Neuron (in vitro differentiated cells): ENCODE results near the gene TMEM41A.

Source experiments
- H2AFZ ChIP-seq: one replicate; pipeline ENCODE4 v1.6.1; 2013; ENCODE audit warnings: low read depth, mild to moderate bottlenecking, inconsistent platforms, low read length, moderate library complexity
- H3K27me3 ChIP-seq: one replicate; pipeline ENCODE4 v1.6.1; 2013; ENCODE audit warnings: low read length; ENCODE audit not compliant: insufficient read depth
- H3K36me3 ChIP-seq: one replicate; pipeline ENCODE4 v1.6.1; 2013; ENCODE audit warnings: low read length; ENCODE audit not compliant: insufficient read depth
- H3K4me1 ChIP-seq: one replicate; pipeline ENCODE4 v1.6.1; 2013; ENCODE audit warnings: low read length; ENCODE audit not compliant: insufficient read depth
- H3K4me3 ChIP-seq: 2 replicates; pipeline ENCODE4 v1.5.1; 2013; ENCODE audit warnings: mild to moderate bottlenecking, low read length, moderate library complexity
- H3K9me3 ChIP-seq: one replicate; pipeline ENCODE4 v1.6.1; 2013; ENCODE audit warnings: low read length

Gene TMEM41A

GRCh38 chr3:185517387-185518130 lies 18.7 kb upstream of the TMEM41A start:
- H3K36me3 ChIP-seq, result no peaks in the 10 kb centered on the region
- no peak overlapping the region for H3K4me3 ChIP-seq
- H2AFZ ChIP-seq, result no peak overlapping the region
- peaks cover 15% of the 10 kb centered on the region for H3K27me3 ChIP-seq
- no peaks in the 10 kb centered on the region for H3K9me3 ChIP-seq
- H3K4me1 ChIP-seq, result no peaks in the 10 kb centered on the region

- Histone ChIP-seq H3K4me3 (no peak overlapping the region), H3K36me3 (no peaks in the 10 kb centered on the region), H3K4me1 (no peaks in the 10 kb centered on the region), H3K27me3 (peaks cover 10% of the 10 kb centered on the region), H2AFZ (no peak overlapping the region), H3K9me3 (no peaks in the 10 kb centered on the region)
Measured at GRCh38 chr3:185511711-185512110, 12.9 kb upstream of the TMEM41A start.

GRCh38 chr3:185508335-185508991 lies 9.6 kb upstream of the TMEM41A start:
- no peaks in the 10 kb centered on the region for H3K36me3 ChIP-seq
- no peaks in the 10 kb centered on the region for H3K9me3 ChIP-seq
- H3K4me3 ChIP-seq, result no peak overlapping the region
- H3K27me3 ChIP-seq, result no peaks in the 10 kb centered on the region
- H2AFZ ChIP-seq, result peak overlapping the region; percentile 38
- no peaks in the 10 kb centered on the region for H3K4me1 ChIP-seq

DNA sequence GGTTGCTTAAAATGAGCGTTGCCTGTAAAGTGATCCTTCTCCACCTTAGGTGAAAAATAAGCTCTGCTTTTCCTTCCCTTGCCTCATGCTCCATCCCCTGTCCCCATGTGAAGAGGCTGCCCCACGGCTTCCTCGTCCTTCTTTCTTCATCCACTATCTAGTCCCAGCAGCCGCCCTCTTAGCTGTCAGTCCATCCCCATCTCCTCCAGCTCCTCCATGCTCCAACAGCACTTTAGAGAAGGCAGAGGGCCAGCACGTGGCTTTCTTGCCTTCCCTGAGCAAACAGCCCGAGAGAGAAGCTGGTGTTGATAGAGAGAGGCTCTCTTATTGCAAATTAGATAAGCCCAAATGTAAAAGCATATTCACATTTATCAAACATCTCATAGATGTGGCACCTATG lies 9.0 kb upstream of the TMEM41A start:
- no peaks in the 10 kb centered on the region for H3K36me3 ChIP-seq
- H3K4me1 ChIP-seq, result no peaks in the 10 kb centered on the region
- H3K27me3 ChIP-seq, result no peaks in the 10 kb centered on the region
- no peaks in the 10 kb centered on the region for H3K9me3 ChIP-seq
- no peak overlapping the region for H3K4me3 ChIP-seq
- H2AFZ ChIP-seq, result peak overlapping the region; percentile 38

GRCh38 chr3:185504636-185505035 lies 5.8 kb upstream of the TMEM41A start:
- Histone ChIP-seq H3K4me1 (no peaks in the 10 kb centered on the region), H3K4me3 (no peak overlapping the region), H3K27me3 (no peaks in the 10 kb centered on the region), H2AFZ (no peak overlapping the region), H3K36me3 (no peaks in the 10 kb centered on the region), H3K9me3 (no peaks in the 10 kb centered on the region)

DNA sequence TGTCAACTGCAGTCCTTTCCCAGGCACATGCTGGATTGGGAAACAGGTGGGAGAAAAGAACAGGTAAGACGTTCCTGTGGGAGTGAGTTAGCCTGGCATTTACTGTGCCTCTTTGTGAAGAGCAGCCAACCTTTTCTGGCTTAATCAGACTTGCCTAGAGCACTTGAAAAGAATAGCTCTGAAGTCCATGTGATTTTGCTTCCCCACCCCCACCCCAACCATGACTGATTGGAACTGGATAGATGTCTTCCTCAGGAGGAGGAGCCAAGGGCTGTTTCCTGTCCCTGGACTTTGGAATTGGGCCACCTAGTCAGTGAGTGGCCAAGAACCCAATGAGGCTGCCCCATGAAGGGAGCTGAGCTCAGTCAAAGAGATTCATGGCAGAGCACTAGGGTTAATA lies 4.7 kb upstream of the TMEM41A start:
- no peak overlapping the region for H2AFZ ChIP-seq
- no peaks in the 10 kb centered on the region for H3K36me3 ChIP-seq
- no peak overlapping the region for H3K4me3 ChIP-seq
- H3K27me3 ChIP-seq, result no peaks in the 10 kb centered on the region
- H3K4me1 ChIP-seq, result no peaks in the 10 kb centered on the region
- H3K9me3 ChIP-seq, result no peaks in the 10 kb centered on the region

DNA sequence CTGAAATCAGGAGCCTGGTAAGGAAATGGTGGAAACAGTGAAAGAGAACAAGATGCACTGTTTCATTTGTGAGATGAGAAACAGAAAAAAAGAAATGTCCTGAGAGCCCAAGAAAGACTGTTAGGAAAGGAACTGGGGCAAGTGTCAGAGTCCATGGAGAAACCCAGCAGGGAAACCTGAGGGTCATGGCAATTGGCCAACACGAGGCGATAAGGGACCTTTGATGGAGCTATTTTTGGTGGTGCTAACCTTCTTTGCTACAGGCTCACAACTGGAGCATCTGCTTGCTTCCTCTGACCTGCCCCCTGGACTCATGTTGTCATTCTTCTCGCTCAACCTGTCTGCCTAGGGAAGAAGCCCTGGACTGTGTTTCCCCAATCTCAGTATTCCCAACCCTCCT lies 4.2 kb upstream of the TMEM41A start:
- Histone ChIP-seq H3K9me3 (no peaks in the 10 kb centered on the region), H2AFZ (no peak overlapping the region), H3K4me3 (no peak overlapping the region), H3K27me3 (no peaks in the 10 kb centered on the region), H3K4me1 (peaks cover under 1% of the 10 kb centered on the region), H3K36me3 (no peaks in the 10 kb centered on the region)

GRCh38 chr3:185490241-185490640 lies 8.6 kb downstream of the TMEM41A start:
- Histone ChIP-seq H2AFZ (no peak overlapping the region), H3K36me3 (peaks cover 62% of the 10 kb centered on the region), H3K27me3 (no peaks in the 10 kb centered on the region), H3K4me3 (no peak overlapping the region), H3K4me1 (no peaks in the 10 kb centered on the region), H3K9me3 (no peaks in the 10 kb centered on the region)

- no peaks in the 10 kb centered on the region for H3K9me3 ChIP-seq
- H3K27me3 ChIP-seq, result no peaks in the 10 kb centered on the region
- H2AFZ ChIP-seq, result no peak overlapping the region
- peaks cover 56% of the 10 kb centered on the region for H3K36me3 ChIP-seq
- H3K4me3 ChIP-seq, result no peak overlapping the region
- H3K4me1 ChIP-seq, result no peaks in the 10 kb centered on the region
Measured at GRCh38 chr3:185489462-185489861, 9.4 kb downstream of the TMEM41A start.

DNA sequence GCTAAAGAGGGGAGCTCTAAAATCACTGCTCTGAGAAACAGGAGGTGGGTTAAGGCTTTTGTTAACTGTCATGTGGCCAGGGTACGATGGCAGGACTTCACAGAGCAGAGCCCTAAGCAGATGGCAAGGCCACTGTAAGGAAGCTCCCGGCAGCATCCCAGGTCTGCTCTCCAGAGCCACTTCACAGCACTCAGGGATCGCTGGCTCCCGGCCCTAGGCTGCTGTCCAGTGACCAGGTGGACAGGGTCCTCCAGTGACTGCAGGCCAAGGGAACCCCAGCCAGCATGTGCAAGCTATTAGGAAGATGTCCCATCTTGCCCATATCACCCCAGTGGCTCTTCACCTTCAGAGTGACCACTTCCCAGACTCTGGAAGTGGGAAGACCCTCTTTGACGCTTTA lies 10.4 kb downstream of the TMEM41A start:
- H3K36me3 ChIP-seq, result peaks cover 49% of the 10 kb centered on the region
- no peaks in the 10 kb centered on the region for H3K4me1 ChIP-seq
- H3K4me3 ChIP-seq, result no peak overlapping the region
- no peaks in the 10 kb centered on the region for H3K27me3 ChIP-seq
- H2AFZ ChIP-seq, result no peak overlapping the region
- no peaks in the 10 kb centered on the region for H3K9me3 ChIP-seq

GRCh38 chr3:185486394-185486793 lies 12.4 kb downstream of the TMEM41A start:
- H2AFZ ChIP-seq, result no peak overlapping the region
- no peak overlapping the region for H3K4me3 ChIP-seq
- no peaks in the 10 kb centered on the region for H3K4me1 ChIP-seq
- no peaks in the 10 kb centered on the region for H3K9me3 ChIP-seq
- H3K36me3 ChIP-seq, result peaks cover 49% of the 10 kb centered on the region
- no peaks in the 10 kb centered on the region for H3K27me3 ChIP-seq

GRCh38 chr3:185484296-185484695 lies 14.5 kb downstream of the TMEM41A start:
- Histone ChIP-seq H3K27me3 (no peaks in the 10 kb centered on the region), H3K36me3 (peaks cover 43% of the 10 kb centered on the region), H2AFZ (no peak overlapping the region), H3K4me3 (no peak overlapping the region), H3K9me3 (no peaks in the 10 kb centered on the region), H3K4me1 (no peaks in the 10 kb centered on the region)

DNA sequence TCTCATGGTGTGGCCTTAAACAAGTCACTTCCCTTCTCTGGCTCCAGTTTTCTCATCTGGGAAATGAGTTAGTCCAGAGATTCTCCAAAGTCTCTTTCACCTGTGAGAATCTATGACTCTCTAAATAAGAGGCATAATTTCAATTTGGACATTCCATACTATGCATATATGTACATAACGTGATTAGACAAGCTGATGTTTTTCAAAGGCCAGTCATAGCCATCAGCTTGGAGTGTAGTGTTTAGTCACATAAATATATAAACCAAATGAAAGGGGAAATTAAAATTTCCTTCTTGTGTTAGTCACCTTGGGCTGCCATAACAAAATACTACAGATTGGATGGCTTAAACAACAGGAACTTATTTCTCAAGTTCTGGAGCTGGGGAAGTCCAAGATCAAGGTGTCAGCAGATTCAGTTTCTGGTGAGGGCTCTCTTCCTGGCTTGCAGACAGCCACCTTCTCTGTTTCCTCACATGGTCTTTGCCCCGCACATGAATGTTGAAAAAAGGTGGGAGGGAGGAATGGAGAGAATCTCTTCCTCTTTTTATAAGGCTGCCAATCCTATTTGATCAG lies 19.4 kb downstream of the TMEM41A start:
- Histone ChIP-seq H3K36me3 (peaks cover 31% of the 10 kb centered on the region), H3K4me1 (no peaks in the 10 kb centered on the region), H2AFZ (no peak overlapping the region), H3K4me3 (no peak overlapping the region), H3K9me3 (no peaks in the 10 kb centered on the region), H3K27me3 (no peaks in the 10 kb centered on the region)
